SK-N-DZ (cell line): ENCODE results near the gene RPGRIP1.
A peak's percentile ranks its signal among the peaks of the same experiment; 100 is the strongest.
"Not testable (repeated sequence)": the region's sequence is repeated elsewhere in the genome, so short reads cannot be mapped to it uniquely, and the experiment has no call there.

Source experiments
- DNase-seq: peaks from one replicate; pipeline ENCODE4 v3.0.0-alpha.2; 2015; ENCODE audit warnings: low spot score

The RPGRIP1 gene

GRCh38 chr14:21299562-21300130 is 19.8 kb downstream of the RPGRIP1 start:
- DNase-seq, result no peak

- DNase-seq, result peak; percentile 27
Observed at GRCh38 chr14:21300892-21301291, 21.0 kb downstream of the RPGRIP1 start.

DNA sequence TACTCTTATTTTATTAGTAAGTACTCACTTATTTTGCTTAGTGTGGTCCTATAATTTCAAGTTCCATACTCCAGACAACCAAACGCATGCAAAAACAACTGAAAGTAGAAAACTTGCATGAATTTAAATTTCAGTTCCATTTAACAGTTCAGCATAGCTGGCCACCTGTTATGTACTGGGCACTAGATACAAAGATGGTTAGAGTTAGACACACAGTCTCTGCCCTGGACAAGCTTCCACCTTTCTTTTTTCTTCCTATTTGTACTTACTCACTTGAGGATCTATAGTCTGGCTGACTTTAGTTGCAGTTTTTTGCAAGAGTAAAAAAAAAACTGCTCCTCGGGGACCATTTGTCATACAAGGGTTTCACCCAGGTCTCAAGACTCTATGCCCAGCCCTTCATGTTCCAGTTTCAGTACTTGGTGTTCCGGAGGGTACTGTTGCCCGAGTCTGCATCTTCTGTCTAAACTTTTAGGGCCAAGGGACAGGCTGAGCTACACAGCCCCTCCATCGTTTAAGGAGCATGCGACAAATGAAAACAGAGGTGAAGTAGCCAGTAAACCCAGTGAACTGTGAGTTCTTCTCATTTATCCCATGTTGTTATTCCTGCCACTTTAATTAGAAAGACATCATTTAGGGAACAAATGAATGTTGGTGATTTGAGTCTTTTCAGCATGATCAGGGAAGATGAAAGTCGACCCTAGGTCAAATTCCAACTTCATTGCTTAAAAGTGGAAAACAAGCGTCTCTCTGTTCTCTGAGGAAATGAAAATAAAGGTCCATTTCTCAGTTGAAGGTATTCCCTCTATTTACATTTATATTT is 22.3 kb downstream of the RPGRIP1 start:
- no peak for DNase-seq

- DNase-seq, result not testable (repeated sequence)
Observed at GRCh38 chr14:21302836-21303140, 22.9 kb downstream of the RPGRIP1 start.

DNA sequence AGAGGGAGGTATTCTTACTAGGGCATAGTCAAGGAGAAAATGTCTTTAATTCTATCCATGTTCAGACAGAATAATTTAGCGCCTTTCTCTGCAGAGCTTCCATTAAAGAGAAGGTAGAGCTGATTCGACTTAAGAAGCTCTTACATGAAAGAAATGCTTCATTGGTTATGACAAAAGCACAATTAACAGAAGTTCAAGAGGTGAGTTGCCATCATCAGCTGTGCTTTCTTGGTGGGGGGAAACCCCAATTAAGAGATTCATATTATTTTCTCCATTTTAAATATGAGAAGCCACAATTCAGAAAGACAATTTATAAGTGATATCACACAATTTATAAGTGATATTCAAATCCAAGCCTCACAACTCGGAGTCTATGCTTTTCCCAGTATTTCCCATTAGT is 27.8 kb downstream of the RPGRIP1 start:
- no peak for DNase-seq

DNA sequence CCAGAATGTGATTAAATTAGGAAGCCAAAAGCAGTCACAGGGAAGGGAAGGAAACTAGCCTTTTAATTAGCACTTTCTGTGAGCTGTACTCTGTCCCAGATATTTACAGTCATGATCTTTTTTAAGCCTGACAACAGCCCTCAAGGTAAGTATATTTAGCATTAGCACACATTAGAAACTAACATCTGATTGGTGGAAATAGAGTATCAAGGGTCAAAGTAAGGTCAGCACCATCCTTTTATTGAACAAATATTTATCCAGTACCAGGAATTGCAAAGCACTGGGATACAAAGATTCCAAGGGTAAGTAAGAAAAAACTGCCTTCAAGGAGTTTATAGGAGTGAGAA is 28.2 kb downstream of the RPGRIP1 start:
- DNase-seq, result no peak

GRCh38 chr14:21308479-21309237 is 28.8 kb downstream of the RPGRIP1 start:
- peak; percentile 90 for DNase-seq

DNA sequence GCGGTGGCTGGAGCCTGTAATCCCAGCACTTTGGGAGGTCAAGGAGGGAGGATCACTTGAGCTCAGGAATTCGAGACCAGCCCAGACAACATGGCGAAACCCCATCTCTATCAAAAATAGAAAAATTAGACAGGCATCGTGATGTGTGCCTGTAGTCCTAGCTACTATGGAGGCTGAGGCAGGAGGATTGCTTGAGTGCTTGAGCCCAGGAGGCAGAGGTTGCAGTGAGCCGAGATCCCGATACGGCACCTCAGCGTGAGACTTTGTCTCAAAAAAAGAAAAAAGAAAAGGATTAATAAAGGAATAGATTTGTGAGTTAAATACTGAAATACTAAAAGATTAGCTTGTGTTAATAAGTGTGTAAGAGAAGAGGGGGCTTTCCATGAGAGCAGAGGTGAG is 29.4 kb downstream of the RPGRIP1 start:
- DNase-seq, result no peak

DNA sequence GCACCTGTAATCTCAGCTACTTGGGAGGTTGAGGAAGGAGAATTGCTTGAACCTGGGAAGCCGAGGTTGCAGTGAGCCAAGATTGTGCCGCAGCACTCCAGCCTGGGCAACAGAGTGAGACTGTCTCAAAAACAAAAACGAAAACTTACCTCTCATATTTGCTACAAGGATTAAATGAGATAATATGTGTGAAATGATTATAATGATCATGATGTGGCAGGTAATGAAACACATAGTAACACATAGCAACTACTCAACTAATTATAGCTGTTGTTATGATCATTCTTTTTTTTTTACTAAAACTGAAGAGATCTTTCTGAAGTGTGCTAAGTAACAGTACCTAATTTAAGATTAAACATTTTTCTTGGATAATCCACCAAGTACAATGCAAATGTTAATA is 30.1 kb downstream of the RPGRIP1 start:
- no peak for DNase-seq

DNA sequence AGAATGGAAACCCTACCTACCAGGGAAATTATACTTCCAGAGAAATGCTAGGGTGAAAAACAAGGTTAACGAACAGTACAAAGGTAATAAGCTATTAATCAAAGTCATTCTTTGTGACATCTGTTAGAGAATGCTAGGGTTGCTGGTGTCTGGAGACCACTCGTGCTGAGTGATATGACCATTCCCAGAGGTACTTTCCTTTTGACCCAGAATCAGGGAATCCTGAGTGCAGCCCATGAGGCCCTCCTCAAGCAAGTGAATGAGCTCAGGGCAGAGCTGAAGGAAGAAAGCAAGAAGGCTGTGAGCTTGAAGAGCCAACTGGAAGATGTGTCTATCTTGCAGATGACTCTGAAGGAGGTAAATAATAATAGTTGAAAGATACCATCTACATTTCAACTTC is 31.7 kb downstream of the RPGRIP1 start:
- DNase-seq, result no peak

GRCh38 chr14:21313512-21313911 is 33.6 kb downstream of the RPGRIP1 start:
- no peak for DNase-seq

- DNase-seq, result no peak
Observed at GRCh38 chr14:21317398-21317797, 37.5 kb downstream of the RPGRIP1 start.

- no peak for DNase-seq
Observed at GRCh38 chr14:21320913-21321312, 41.0 kb downstream of the RPGRIP1 start.

DNA sequence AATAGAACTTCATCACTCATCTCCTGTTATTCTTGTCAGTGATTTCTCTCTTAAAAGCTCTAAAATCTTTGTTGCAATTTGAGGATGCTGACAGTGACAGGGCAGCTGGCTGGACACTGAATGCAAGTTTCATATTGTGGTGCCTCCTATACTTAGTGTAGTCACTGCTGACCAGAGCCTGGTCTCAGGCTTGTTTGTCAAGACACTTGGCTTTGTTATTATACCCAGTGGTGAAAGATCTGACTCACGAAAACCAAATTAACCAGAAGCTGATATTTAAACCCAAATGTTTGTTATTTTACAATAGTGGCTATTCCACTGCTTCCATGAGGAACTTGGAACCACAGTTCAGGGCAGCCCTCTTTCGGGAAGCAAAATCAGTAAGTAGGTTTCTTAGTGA is 42.8 kb downstream of the RPGRIP1 start:
- no peak for DNase-seq

DNA sequence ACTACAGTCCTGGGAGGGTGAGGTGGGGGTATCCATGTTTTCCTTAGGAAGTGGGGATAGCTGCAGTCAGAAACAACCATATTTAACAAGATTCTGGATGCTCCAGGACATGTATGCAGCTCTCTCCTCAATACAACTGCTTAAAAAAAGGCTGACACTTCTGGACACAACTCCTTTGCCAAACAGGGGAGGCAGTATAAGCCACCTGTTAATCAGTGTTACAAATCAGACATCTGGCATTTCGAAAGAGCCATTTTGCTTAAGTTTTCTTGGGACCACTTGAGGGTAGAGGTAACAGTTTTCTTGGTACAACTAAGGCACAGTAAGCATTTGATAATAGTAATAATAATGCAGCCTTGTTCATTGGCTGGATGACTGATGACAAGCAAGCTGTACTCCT is 47.1 kb downstream of the RPGRIP1 start:
- DNase-seq, result no peak
